ENCODE data around the gene BTBD6. TPM values are rescaled to one million over a fixed set of nuclear protein-coding genes. Genes with fewer than 3 reads are reported as not detected.
"Not testable (repeated sequence)": the region's sequence is repeated elsewhere in the genome, so short reads cannot be mapped to it uniquely, and the experiment has no call there.

BTBD6 gene
- total RNA-seq, 1 experiment from 2014 or later, result 19.6 TPM

DNA sequence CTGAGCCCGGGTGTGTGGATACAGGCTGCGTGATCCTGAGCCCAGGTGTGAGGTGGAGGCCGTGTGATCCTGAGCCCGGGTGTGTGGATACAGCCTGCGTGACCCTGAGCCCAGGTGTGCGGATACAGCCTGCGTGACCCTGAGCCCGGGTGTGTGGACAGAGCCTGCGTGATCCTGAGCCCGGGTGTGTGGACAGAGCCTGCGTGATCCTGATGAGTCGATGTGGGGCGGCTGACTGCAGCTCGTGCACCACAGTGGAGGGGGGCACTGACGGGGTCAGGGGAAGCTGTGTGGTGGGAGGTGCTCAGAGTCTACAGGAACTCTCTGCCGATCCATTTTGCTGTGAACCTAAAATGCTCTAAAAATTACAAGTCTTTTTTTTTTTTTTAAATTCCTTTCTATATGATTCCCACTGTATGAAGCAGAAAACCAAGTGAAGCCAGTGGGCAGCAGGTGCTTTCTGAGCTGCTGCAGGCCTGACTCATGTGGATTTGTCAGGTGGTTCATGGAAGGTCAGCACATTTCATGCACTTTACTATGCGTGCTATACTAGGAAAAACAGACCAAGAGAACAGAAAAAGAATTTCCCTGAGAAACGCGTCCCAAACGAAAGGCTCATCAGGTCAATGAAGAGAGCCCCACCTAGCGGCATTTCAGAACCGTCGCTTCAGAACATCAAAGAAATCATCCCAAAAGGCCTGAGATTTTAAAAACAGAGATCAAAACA is 33.2 kb downstream of the BTBD6 start:
- DNase-seq (ENCODE audit: low read depth), result peak; percentile 65
- in situ Hi-C loops (cut with HindIII; ENCODE audit: low pct_unique_long_range_greater_than_20kb, low sequenced_read_pairs), result no loop called here

DNA sequence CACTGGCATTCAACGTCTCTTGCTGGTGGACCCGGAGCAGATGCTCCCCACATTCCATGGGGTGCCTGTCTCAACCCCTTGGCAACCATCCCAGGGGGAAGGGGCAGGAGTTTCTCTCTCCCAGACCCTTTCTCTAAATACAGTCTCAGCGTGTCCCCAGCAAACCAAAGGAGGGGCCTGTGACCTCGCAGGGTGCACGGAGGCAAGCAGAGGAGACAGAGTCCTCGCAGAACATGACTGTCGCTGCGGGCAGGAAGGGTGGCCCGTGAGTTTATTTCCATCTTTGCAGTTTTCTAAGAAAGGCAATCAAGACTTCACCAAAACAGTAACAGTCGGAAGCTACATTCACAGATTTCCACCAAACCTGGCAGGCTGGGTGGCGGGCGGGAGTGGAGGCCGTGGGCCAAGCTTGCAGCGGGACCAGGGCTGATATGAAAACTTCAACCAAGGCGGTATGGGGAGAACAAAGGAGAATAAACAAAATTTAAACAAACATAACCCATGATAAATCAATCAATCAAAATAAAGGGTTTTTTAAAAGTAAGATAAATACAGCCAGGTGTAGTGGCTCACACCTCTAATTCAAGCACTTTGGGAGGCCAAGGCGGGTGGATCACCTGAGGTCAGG is 33.9 kb downstream of the BTBD6 start:
- no peak for DNase-seq (ENCODE audit: low read depth)
- in situ Hi-C loops (cut with HindIII; ENCODE audit: low pct_unique_long_range_greater_than_20kb, low sequenced_read_pairs), result no loop called here

GRCh38 chr14:105283028-105283427 is 34.7 kb downstream of the BTBD6 start:
- in situ Hi-C loops (cut with HindIII; ENCODE audit: low pct_unique_long_range_greater_than_20kb, low sequenced_read_pairs), result no loop called here
- DNase-seq (ENCODE audit: low read depth), result no peak

GRCh38 chr14:105283899-105284298 is 35.6 kb downstream of the BTBD6 start:
- no peak for DNase-seq (ENCODE audit: low read depth)
- in situ Hi-C loops (cut with HindIII; ENCODE audit: low pct_unique_long_range_greater_than_20kb, low sequenced_read_pairs), result no loop called here

- in situ Hi-C loops (cut with HindIII; ENCODE audit: low pct_unique_long_range_greater_than_20kb, low sequenced_read_pairs), result no loop called here
- DNase-seq (ENCODE audit: low read depth), result no peak
These were observed 36.8 kb downstream of the BTBD6 start for GRCh38 chr14:105285174-105285573.

DNA sequence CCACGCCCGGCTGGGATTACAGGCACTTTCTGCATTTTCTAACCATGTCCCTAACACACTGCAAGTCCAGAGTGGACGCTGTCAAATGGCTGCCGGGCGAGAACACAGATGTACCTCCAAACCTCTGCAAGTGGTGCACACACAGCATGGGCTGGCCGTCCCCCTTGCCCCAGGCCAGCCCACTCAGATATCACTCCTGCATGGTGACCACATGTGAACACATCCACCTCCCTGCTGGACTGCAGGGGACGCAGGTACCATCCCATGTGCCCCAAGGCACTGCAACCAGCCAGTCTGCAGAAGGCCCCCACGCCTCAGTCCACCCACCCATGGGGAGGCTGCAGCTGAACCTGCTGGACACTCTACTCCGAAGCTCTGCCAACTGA is 38.4 kb downstream of the BTBD6 start:
- no peak for DNase-seq (ENCODE audit: low read depth)
- in situ Hi-C loops (cut with HindIII; ENCODE audit: low pct_unique_long_range_greater_than_20kb, low sequenced_read_pairs), result no loop called here

DNA sequence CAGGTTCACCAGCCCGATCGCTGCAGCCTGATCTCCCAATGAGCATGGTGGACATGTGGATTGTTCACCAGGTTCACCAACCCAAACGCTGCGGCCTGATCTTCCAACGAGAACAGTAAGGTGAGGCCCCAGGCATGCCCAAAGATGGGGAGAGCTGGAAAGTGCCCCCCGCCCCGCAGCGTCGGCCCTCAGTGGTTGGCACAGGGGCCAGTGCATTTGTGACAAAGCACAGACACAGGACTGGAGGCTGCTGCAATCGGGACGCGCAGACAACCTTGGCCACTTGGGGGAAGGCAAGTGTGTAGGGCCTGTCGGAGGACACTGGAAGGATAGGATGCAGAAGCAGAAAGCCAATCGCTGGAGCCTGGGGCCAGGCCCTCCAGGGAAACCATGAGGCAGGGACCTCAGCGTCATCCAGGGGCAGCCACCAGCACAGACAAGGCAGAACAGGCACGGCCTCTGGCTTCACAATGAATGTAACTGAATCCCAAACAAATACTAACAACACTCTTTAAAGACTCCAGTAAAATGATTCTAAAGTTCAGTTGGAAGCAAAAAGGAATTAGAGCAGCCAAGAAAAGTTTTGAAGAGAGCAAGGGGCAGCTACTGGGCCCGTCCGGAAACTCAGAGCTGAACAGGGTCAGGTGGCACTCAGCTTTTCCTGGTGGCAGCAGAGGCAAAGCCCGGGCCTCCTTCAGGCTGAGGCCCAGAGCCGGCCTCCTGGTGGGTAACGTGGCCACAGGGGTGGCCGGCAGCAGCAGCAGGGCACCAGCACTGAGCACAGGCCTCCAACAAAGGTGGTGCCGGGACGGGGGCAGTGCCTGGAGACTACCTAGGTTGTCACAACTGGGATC is 39.1 kb downstream of the BTBD6 start:
- in situ Hi-C loops (cut with HindIII; ENCODE audit: low pct_unique_long_range_greater_than_20kb, low sequenced_read_pairs), result no loop called here
- DNase-seq (ENCODE audit: low read depth), result no peak

- in situ Hi-C loops (cut with HindIII; ENCODE audit: low pct_unique_long_range_greater_than_20kb, low sequenced_read_pairs); DNase-seq (ENCODE audit: low read depth): not testable (repeated sequence)
These were observed 40.6 kb downstream of the BTBD6 start for GRCh38 chr14:105288936-105289335.

GRCh38 chr14:105290621-105291346 is 42.5 kb downstream of the BTBD6 start:
- DNase-seq (ENCODE audit: low read depth), result no peak
- in situ Hi-C loops (cut with HindIII; ENCODE audit: low pct_unique_long_range_greater_than_20kb, low sequenced_read_pairs), result no loop called here

DNA sequence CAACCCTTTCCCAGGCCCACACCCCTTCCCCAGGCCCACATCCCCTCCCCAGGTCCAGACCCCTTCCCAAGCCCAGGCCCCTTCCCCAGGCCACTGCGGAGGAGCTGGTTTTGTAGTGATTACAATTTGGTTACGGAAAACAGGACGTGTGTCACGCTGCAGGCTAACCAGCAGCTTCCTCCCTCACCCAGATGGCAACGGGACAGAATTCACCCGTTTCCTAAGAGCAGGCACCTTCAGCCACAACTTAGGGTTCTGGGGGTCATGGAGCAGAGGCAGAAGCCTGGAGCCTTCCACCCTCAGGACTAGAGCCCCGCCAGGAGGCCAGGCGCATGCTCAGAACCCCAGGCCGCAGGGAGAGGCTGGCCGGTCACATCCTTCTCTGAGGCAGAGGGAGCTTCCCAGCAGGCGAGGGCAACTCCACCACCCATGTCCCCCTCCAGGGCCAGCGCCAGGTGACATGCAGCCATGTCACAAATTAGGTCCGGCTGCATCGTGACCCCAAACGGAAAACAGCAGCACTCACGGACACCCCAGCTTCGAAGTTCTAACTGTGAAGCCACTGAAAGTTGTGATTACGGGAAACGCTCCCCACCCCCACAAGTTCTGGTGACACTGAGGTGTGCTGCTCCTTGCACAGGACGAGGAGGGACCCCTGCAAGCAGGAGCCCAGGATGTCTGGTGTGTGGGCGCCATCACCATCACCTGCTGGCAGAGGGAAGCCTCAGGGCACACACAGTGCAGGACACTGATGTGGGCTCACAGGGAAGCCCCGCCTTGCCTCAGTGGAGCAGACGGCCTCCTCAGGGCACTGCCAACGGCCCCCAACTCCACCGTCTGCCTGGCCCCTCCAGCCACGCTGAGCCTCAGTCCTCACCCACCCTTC is 44.7 kb downstream of the BTBD6 start:
- in situ Hi-C loops (cut with HindIII; ENCODE audit: low pct_unique_long_range_greater_than_20kb, low sequenced_read_pairs), result no loop called here
- DNase-seq (ENCODE audit: low read depth), result no peak

GRCh38 chr14:105294142-105294597 is 45.8 kb downstream of the BTBD6 start:
- in situ Hi-C loops (cut with HindIII; ENCODE audit: low pct_unique_long_range_greater_than_20kb, low sequenced_read_pairs), result no loop called here
- no peak for DNase-seq (ENCODE audit: low read depth)

DNA sequence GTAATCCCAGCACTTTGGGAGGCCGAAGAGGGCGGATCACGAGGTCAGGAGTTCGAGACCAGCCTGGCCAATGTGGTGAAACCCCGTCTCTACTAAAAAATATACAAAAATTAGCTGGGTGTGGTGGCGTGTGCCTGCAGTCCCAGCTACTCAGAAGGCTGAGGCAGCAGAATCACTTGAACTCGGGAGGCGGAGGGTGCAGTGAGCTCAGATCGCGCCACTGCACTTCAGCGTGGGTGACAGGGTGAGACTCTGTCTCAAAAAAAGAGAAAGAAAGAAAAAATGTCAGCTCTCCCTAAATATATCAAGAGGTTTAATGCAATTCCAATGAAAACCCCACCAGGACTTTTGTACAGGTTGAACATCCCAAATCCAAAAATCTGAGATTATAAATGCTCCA is 49.0 kb downstream of the BTBD6 start:
- DNase-seq (ENCODE audit: low read depth); in situ Hi-C loops (cut with HindIII; ENCODE audit: low pct_unique_long_range_greater_than_20kb, low sequenced_read_pairs): not testable (repeated sequence)

DNA sequence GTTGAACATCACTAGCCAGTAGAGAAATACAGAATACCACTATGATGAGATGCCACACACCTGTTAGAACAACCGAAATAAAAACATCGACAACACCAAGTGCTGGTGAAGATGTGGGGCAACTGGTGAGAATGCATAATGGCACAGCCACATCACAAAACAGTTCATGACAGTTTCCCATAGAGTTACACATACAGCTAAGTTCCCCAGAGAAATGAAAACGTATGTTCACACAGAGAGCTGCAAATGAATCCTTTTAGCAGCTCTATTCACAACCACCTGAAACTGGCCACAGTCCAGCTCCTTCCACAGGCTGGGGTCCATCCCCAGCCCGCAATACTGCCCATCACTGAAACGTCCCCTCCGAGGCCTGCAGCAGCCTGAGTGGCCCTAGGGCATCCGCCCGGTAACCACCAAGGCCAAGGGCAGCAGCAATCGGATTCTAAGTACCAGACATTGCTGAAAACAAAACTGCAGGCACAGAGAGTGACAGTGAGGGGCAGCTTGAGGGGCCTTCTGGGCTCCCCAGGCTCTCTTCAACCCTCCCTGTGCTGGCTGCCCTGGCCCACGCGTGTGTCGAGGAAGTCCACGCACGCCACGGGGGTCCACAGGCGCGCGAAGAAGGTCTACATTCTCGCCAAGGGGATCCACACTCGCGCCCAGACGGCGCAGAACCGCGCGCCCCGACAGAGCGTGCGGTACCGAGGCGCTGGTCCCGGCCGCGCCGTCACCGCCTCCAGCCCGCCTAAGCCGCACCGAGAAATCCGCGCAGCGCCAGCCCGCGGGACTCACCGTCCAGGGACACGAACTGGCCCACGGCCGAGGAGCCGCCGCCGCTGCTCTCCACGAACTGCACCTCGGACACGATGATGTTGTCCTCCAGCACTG is 51.6 kb downstream of the BTBD6 start:
- in situ Hi-C loops (cut with HindIII; ENCODE audit: low pct_unique_long_range_greater_than_20kb, low sequenced_read_pairs), result no loop called here
- no peak for DNase-seq (ENCODE audit: low read depth)
